ENCODE results near the gene SCAPER. TPM values are rescaled to one million over a fixed set of nuclear protein-coding genes. Genes with fewer than 3 reads are reported as not detected.

SCAPER gene
- total and polyA plus RNA-seq, 11 donors: 6.7 to 53.9 (median 38.3) TPM

- H3K4me3 ChIP-seq: no peak overlapping the region
- intact Hi-C loops (cut with DNase I): loop anchor here in 1 of 10 donors (10.0 kb wide), 1 partner anchor 62 kb away; no protein-coding TSS in a partner anchor
- no peak for TF ChIP-seq POLR2A (IDR thresholded peaks at IDR 0.05)
- TF ChIP-seq CTCF (IDR thresholded peaks at IDR 0.05): no peak
- H3K27ac ChIP-seq: no peak overlapping the region
- peaks cover 0 to 7% (median 0%) of the 10 kb centered on the region in 12 donors for H3K9me3 ChIP-seq
- H3K4me1 ChIP-seq: no peaks in the 10 kb centered on the region
- peaks cover 0 to 20% (median 15%) of the 10 kb centered on the region in 9 donors for H3K36me3 ChIP-seq
- H3K27me3 ChIP-seq: no peaks in the 10 kb centered on the region
- DNase-seq: no peak
- ATAC-seq: no peak
Measured at GRCh38 chr15:76776969-76777368, 128.2 kb downstream of the SCAPER start.

- WGBS, 4 donors: 50 to 89% (median 83%) methylated on average over 1 of the region's 1 CpG
- Histone ChIP-seq H3K27ac (no peak overlapping the region), H3K4me3 (no peak overlapping the region), H3K4me1 (no peaks in the 10 kb centered on the region), H3K27me3 (no peaks in the 10 kb centered on the region), H3K9me3 (peaks cover 0 to 7% (median 0%) of the 10 kb centered on the region in 12 donors), H3K36me3 (peaks cover 0 to 21% (median 15%) of the 10 kb centered on the region in 9 donors)
- no peak for DNase-seq
- TF ChIP-seq CTCF (IDR thresholded peaks at IDR 0.05) (no peak), POLR2A (IDR thresholded peaks at IDR 0.05) (no peak)
- no peak for ATAC-seq
- intact Hi-C loops (cut with DNase I): loop anchor here in 1 of 10 donors (10.0 kb wide), 1 partner anchor 62 kb away; no protein-coding TSS in a partner anchor
Measured at GRCh38 chr15:76776480-76776879, 128.7 kb downstream of the SCAPER start.

GRCh38 chr15:76773234-76773633 lies 131.9 kb downstream of the SCAPER start:
- Histone ChIP-seq H3K4me1 (no peaks in the 10 kb centered on the region), H3K36me3 (peaks cover 0 to 32% (median 11%) of the 10 kb centered on the region in 9 donors), H3K9me3 (peaks cover 0 to 7% (median 0%) of the 10 kb centered on the region in 12 donors), H3K4me3 (no peak overlapping the region), H3K27ac (no peak overlapping the region), H3K27me3 (no peaks in the 10 kb centered on the region)
- TF ChIP-seq POLR2A (IDR thresholded peaks at IDR 0.05) (no peak), CTCF (IDR thresholded peaks at IDR 0.05) (no peak)
- DNase-seq (no peak), ATAC-seq (no peak)
- 98 to 100% (median 99%) methylated on average over 1 of the region's 1 CpG for WGBS, 4 donors
- intact Hi-C loops (cut with DNase I): loop anchor here in 1 of 10 donors (10.0 kb wide), 1 partner anchor 58 kb away; no protein-coding TSS in a partner anchor

GRCh38 chr15:76772776-76773175 lies 132.4 kb downstream of the SCAPER start:
- H3K27ac ChIP-seq: no peak overlapping the region
- ATAC-seq: no peak
- intact Hi-C loops (cut with DNase I): loop anchor here in 1 of 10 donors (10.0 kb wide), 1 partner anchor 58 kb away; no protein-coding TSS in a partner anchor
- DNase-seq: no peak
- no peaks in the 10 kb centered on the region for H3K27me3 ChIP-seq
- no peaks in the 10 kb centered on the region for H3K4me1 ChIP-seq
- WGBS, 4 donors: 88 to 98% (median 93%) methylated on average over 1 of the region's 1 CpG
- peaks cover 0 to 7% (median 0%) of the 10 kb centered on the region in 12 donors for H3K9me3 ChIP-seq
- peaks cover 0 to 32% (median 11%) of the 10 kb centered on the region in 9 donors for H3K36me3 ChIP-seq
- H3K4me3 ChIP-seq: no peak overlapping the region
- TF ChIP-seq POLR2A (IDR thresholded peaks at IDR 0.05) (no peak), CTCF (IDR thresholded peaks at IDR 0.05) (no peak)
